ENCODE measurements around the gene PARP6.

PARP6 gene

DNA sequence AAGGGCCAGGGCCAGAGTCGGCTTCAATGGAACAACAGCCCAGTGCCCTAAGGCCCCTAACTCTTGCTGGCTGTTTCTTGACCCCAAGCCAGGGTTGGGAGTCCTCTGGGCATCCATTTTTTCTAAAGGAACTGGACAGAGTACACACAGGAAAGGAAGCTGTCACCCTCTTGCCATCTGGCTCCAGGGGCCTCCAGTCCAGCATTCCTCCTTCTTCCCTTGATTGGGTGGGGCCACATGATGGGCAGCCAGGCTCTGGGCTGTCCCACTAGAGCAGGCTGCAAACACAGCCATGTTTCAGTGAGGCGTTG is 73.2 kb downstream of the PARP6 start:
- no peak for DNase-seq

DNA sequence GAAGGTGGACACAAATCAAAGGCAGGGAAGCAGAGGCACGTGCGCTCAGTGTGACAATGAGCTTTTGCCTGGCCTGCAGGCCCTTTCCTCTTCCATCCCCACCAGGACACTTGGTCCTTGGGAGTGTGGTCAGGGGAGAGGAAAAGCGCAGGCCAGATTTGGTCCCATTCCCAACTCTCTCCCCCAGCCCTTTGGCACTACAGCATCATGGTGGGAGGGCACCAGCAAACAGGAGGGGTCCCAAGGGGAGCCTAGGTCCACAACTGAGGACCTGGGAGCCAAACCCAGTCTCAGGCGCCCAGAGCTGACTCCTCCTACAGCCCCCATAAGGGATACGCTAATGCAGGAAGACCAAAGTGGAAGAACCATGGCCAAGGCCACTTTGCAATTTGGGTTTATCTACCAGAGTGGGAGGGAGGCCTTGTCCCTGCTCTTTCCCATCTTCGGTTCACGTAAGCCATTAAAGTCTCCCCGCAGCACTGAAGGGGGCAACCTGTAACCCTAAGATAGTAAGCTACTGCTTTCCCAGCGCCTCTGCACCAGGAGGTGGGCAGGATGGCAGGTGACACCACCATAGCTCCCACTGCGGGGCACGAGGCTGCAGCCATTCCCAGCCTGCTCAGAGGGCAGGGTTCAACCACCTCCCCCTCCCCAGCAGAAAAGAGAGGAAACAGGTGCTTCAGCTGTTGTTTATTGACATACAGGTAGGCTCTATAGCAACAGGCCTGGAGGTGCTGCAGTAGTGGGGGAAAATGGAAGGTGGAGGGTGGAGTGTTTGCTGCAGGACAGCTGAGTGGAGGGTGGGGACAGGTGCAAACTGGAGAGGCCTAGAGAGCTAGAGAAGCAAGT is 73.8 kb downstream of the PARP6 start:
- peak; percentile 72 for DNase-seq

DNA sequence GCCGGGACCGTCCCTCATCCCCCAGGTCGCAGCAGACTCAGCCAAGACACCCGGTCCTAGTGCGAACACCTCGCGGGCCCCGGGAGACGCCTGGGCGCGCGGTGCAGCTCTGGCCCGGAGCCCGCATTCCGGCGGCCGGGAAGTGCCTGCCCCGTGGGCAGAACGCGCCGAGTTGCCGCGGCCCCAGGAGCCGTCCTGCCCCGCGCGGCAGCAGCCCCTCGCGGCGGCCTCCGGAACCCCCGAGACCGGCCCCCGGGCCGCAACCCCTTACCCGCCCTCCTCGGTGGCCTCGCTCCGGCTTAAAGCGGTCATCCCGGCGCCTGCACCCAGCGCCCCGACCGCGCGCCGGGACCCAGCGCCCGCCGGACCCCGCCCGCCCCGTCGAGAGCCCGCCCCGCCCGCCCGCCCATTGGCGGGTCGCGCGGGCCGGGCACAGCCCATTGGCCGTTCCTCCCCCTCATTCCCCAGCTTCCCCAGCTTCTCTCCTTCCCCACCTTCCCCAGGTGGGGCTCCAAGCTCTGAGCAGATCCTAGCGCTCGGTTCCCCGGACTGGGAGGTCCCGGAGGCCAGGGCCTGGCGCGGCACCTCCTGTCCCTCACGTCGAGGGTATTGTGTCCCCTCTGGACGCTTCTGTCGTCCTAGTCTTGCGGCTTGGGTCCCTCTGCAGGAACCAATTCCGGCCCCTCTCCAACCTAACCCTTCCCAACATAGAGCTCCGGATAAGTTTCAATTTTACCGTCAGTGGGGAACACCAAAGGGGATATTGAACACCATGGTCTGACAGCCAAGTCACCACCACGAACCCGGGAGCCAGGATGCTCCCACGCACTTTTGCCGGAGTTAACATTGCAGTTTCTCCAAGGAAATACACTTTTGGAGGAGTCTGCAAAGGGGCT is 74.6 kb downstream of the PARP6 start, which contains the start of gene GRAMD2A:
Gene GRAMD2A, minus strand, starts transcription at position 328 of the 896 bp plus-strand sequence.
- peak; percentile 34 for DNase-seq

DNA sequence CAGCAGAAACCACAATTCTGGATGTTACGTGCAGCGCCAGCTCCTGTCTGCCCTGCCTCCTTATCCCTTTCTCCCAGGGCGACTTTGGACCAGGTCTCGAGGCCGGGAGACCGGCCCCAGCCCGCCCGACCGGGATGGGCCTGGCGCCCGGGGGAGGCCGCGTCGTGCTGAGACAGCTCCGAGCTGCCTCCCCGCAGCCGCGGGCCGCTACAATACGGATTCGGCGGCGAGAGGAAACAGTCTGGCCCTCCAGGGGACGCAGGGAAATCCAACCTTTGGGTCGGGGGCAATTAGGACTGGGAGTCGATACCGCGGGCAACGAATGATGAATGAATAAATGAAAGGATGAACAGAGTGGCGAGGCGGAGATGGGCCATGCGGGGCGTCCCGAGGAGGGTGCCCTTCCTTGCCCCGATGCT is 75.3 kb downstream of the PARP6 start:
- DNase-seq, result no peak

DNA sequence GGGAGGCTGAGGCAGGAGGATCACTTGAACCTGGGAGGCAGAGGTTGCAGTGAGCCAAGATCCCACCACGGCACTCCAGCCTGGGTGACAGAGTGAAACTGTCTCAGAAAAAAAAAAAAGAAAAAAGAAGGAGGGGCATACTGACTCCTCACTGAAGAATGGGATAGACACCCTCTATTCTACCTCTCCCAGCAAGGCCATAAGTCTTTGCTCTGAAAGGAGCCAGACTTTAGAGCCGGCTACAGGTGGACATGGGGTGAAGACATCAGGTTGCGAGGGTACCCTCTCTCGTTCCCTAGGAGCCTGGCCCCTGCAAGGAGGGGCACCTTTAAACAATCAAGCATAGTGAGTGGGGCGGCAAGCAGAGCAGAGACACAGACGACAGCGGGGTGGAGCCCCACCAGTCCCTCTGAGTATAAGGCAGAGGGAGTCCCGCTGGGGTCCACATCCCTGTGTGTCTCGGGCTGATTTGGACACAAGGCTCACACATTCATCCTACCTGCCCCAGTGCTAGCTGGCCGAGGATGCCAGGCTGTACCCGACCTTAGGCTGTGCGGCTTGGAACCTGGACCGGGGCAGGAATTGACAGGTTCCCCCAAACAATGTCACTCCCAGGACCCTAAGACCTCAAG is 75.8 kb downstream of the PARP6 start:
- no peak for DNase-seq

DNA sequence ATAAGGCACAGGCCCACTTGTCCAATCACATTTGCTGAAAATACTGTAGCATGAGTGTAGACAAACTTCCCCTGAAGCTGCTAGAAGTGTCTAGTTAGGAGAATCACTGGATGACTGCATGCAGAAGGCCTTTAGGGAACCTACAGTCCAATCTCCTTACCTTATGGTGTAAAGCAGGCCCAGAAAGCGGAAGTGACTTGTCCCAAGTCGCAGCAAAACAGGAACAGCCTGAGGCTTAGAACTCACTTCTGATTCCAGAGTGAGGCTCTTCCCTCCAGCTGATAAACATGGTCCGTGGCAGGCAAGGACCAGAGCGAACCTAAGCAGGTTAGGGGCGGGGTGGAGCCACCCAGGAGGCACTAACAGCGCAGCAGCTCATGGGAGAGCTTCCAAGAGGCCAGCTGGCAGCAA is 77.2 kb downstream of the PARP6 start:
- DNase-seq, result no peak

DNA sequence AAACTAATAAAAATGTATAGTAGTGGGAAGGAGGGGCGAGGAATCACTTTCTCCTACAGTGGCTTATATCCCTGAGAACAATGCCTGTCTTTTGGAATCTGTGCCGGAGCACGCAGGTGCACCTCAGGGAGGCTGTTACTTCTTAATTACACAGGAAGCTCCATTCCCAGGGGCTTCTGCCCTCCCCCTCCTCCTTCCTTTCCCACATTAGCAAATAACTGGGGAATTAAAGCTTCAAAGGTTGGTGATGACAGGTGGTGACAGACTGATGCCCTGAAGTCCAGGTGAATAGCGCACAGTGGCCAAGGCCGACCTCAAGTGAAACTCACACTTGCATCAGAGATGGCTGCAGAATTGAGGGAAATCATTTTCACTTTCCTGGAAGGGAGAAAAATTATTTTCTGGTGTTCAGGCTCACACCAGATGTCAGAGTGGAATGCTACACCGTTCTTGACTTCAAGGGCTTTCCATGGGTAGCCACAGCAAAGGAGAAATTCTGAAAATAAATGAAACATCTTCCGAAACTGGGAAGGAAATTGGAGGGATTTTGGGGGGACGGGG is 78.4 kb downstream of the PARP6 start:
- DNase-seq, result peak; percentile 31

DNA sequence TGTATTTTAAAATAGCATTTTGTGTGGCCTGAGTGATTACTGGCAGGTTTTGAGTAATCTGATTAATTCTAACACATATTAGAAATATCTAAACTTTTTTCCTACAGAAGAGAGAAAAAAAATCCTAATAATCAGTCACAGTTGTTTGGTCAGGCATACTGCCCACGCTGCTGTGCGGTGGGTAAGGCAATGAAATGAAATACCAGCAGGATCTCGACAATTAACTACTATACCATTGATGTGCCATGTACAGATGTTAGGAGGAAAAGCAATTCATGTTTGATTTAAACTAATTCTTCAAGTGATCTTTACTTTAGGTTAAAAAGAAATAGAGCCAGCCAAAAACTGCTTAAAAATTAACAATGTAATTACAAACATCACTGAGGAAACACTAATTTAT is 79.9 kb downstream of the PARP6 start:
- DNase-seq, result no peak
